HepG2 (cell line): Measurements from ENCODE around the gene OTUB2. TPM values are rescaled to one million over a fixed set of nuclear protein-coding genes. Genes with fewer than 3 reads are reported as not detected.
A peak's percentile ranks its signal among the peaks of the same experiment; 100 is the strongest.

ENCODE experiments used
- HBP1 ChIP-seq: IDR thresholded peaks from 2 replicates; pipeline ENCODE4 v1.6.1; 2016; ENCODE audit warnings: low read depth, control low read depth
- JARID2 ChIP-seq: sonication (generic); formaldehyde crosslinking; IDR thresholded peaks from 2 replicates; pipeline ENCODE4 v1.8.1; 2023; ENCODE audit warnings: missing genetic modification reagents, inconsistent platforms; ENCODE audit not compliant: insufficient replicate concordance
- MAFK ChIP-seq, 2 experiments: IDR thresholded peaks in 1 of 2; conservative IDR thresholded peaks in 1 of 2; 2 replicates each; pipeline ENCODE4 v1.6.1; 2011; ENCODE audit warnings: improper control_type of control experiment in 2 of 2, low read length in 2 of 2
- MNT ChIP-seq: fragments of 450-650 bp; IDR thresholded peaks from 2 replicates; pipeline ENCODE4 v1.6.1; 2016
- NCOA2 ChIP-seq: sonication (generic); formaldehyde crosslinking; IDR thresholded peaks from 2 replicates; pipeline ENCODE4 v1.8.0; 2022; ENCODE audit warnings: inconsistent platforms
- NFATC3 ChIP-seq: sonication (generic); formaldehyde crosslinking; IDR thresholded peaks from 2 replicates; pipeline ENCODE4 v1.5.1; 2020; ENCODE audit warnings: mild to moderate bottlenecking, missing genetic modification reagents
- RCOR2 ChIP-seq: IDR thresholded peaks from 2 replicates; pipeline ENCODE4 v1.6.1; 2016; ENCODE audit warnings: missing biosample characterization, missing genetic modification reagents
- SSRP1 ChIP-seq: IDR thresholded peaks from 2 replicates; pipeline ENCODE4 v1.6.1; 2016; ENCODE audit warnings: control low read depth
- SYNCRIP ChIP-seq: fragments of 200-400 bp; formaldehyde crosslinking; IDR thresholded peaks from 2 replicates; pipeline ENCODE4 v1.6.1; 2018; ENCODE audit warnings: mild to moderate bottlenecking, low read depth, low read length; ENCODE audit not compliant: insufficient read depth
- TCF7L2 ChIP-seq: IDR thresholded peaks from 2 replicates; pipeline ENCODE4 v1.6.1; 2011; ENCODE audit warnings: mild to moderate bottlenecking, low read depth, low read length, moderate library complexity
- TP53 ChIP-seq: sonication (generic); formaldehyde crosslinking; conservative IDR thresholded peaks from 2 replicates; pipeline ENCODE4 v1.4.0; 2020; ENCODE audit warnings: missing genetic modification reagents
- ZC3H13 ChIP-seq: sonication (generic); formaldehyde crosslinking; IDR thresholded peaks from 2 replicates; pipeline ENCODE4 v1.8.1; 2023; ENCODE audit warnings: mild to moderate bottlenecking, missing genetic modification reagents, moderate library complexity
- ZFX ChIP-seq: sonication (generic); formaldehyde crosslinking; IDR thresholded peaks from 2 replicates; pipeline ENCODE4 v1.4.0; 2020; ENCODE audit warnings: mild to moderate bottlenecking, low read depth, missing genetic modification reagents, moderate library complexity
- ZNF138 ChIP-seq: sonication (generic); formaldehyde crosslinking; IDR thresholded peaks from 2 replicates; pipeline ENCODE4 v1.5.0; 2020; ENCODE audit warnings: mild to moderate bottlenecking, low read depth, missing genetic modification reagents
- ZNF160 ChIP-seq: sonication (generic); formaldehyde crosslinking; IDR thresholded peaks from 2 replicates; pipeline ENCODE4 v1.8.0; 2022; ENCODE audit warnings: mild to moderate bottlenecking, inconsistent platforms, missing genetic modification reagents
- ZNF281 ChIP-seq: sonication (generic); formaldehyde crosslinking; IDR thresholded peaks from 2 replicates; pipeline ENCODE4 v1.4.0; 2020; ENCODE audit warnings: missing genetic modification reagents, borderline replicate concordance
- ZNF362 ChIP-seq: sonication (generic); formaldehyde crosslinking; IDR thresholded peaks from 2 replicates; pipeline ENCODE4 v1.4.0; 2020; ENCODE audit warnings: missing genetic modification reagents, mild to moderate bottlenecking, borderline replicate concordance
- ZNF383 ChIP-seq: sonication (generic); formaldehyde crosslinking; IDR thresholded peaks from 2 replicates; pipeline ENCODE4 v1.4.0; 2020; ENCODE audit warnings: missing genetic modification reagents, mild to moderate bottlenecking, borderline replicate concordance
- ZNF430 ChIP-seq: sonication (generic); formaldehyde crosslinking; IDR thresholded peaks from 2 replicates; pipeline ENCODE4 v1.9.0; 2021; ENCODE audit warnings: mild to moderate bottlenecking, missing genetic modification reagents
- ZNF557 ChIP-seq: sonication (generic); formaldehyde crosslinking; IDR thresholded peaks from 2 replicates; pipeline ENCODE4 v1.4.0; 2020; ENCODE audit warnings: missing genetic modification reagents
- ZNF639 ChIP-seq: conservative IDR thresholded peaks from 2 replicates; pipeline ENCODE4 v1.6.1; 2018; ENCODE audit warnings: missing genetic modification reagents
- ZNF737 ChIP-seq: sonication (generic); formaldehyde crosslinking; IDR thresholded peaks from 2 replicates; pipeline ENCODE4 v1.5.0; 2020; ENCODE audit warnings: missing genetic modification reagents, mild to moderate bottlenecking, borderline replicate concordance
- ZSCAN20 ChIP-seq: sonication (generic); formaldehyde crosslinking; IDR thresholded peaks from 2 replicates; pipeline ENCODE4 v1.4.0; 2020; ENCODE audit warnings: missing genetic modification reagents, mild to moderate bottlenecking, borderline replicate concordance
- polyA plus RNA-seq, 8 experiments: library from polyadenylated mRNA; depleted of rRNA in 3 of 8; stranded (reverse) in 7 of 8; unstranded in 1 of 8; fragments of >200 nt; fragmentation: Illumina TruSeq in 4 of 8; extraction: Trizol in 4 of 8; gene quantifications; 2 replicates each; pipeline versions ENCODE4 v1.2.1 to v1.2.3, GENCODE V29; 2011 to 2016; ENCODE audit warnings: low read depth in 4 of 8, missing spikeins in 1 of 8, mixed read lengths in 1 of 8; ENCODE audit not compliant: insufficient read depth in 1 of 8
- total RNA-seq, 5 experiments: library from RNA; depleted of rRNA; stranded (reverse); fragments of >200 nt; fragmentation: Illumina TruSeq; extraction: Trizol; gene quantifications; 2 replicates each; pipeline ENCODE4 v1.2.3, GENCODE V29; 2016; ENCODE audit warnings: low read depth in 1 of 5

Gene OTUB2
- total and polyA plus RNA-seq, 2 of the 13 experiments (the other 11 are each of a cell fraction or from before 2014, with no cell fraction given), result 2.2 to 2.4 TPM

- TF ChIP-seq RCOR2 (CRISPR knock-in tag) (no peak), ZNF160 (CRISPR knock-in tag) (no peak), MNT (no peak), HBP1 (CRISPR knock-in tag) (no peak), ZNF383 (CRISPR knock-in tag) (no peak), ZNF362 (peak; percentile 81), NFATC3 (no peak), TCF7L2 (no peak), ZSCAN20 (CRISPR knock-in tag) (no peak), ZFX (peak; percentile 34; the same call in 1 of the 2 replicates), ZNF281 (CRISPR knock-in tag) (no peak), SYNCRIP (no peak), TP53 (CRISPR knock-in tag) (no peak), ZNF430 (CRISPR knock-in tag) (no peak), SSRP1 (CRISPR knock-in tag) (no peak), ZC3H13 (CRISPR knock-in tag) (no peak), ZNF639 (CRISPR knock-in tag) (no peak), ZNF138 (CRISPR knock-in tag) (no peak), ZNF737 (CRISPR knock-in tag) (no peak), NCOA2 (no peak), JARID2 (no peak), MAFK (conservative IDR thresholded peaks at IDR 0.05 in 1 of 2, IDR thresholded peaks at IDR 0.05 in 1 of 2; ENCODE audit: low read length in 2 of 2) (no peak), ZNF557 (no peak)
These were observed 12.9 kb downstream of the OTUB2 start (continued) for GRCh38 chr14:94038921-94039629.
